Activated CD8-positive, alpha-beta T cell treated with anti-CD3 and anti-CD28 coated beads for 36 hours (primary cell): ENCODE results near the gene MPZL3. TPM values are rescaled to one million over a fixed set of nuclear protein-coding genes. Genes with fewer than 3 reads are reported as not detected.
"Not testable (repeated sequence)": the region's sequence is repeated elsewhere in the genome, so short reads cannot be mapped to it uniquely, and the experiment has no call there.

Source experiments
- ATAC-seq: fragments of 200-7000 bp; cut with Tn5 transposase; one replicate; pipeline ENCODE4 v1.10.0; 2021; ENCODE audit warnings: mild to moderate bottlenecking, moderate library complexity
- CTCF ChIA-PET: fragments of 350-600 bp; sonication (Branson Sonifier 250); formaldehyde crosslinking; loops from one replicate; lab custom pipeline; 2021; ENCODE audit warnings: antibody characterized with exemption; lab: Charles Lee
- POLR2A ChIA-PET: fragments of 350-600 bp; sonication (Branson Sonifier 250); formaldehyde crosslinking; loops from one replicate; lab custom pipeline; 2021; ENCODE audit warnings: antibody characterized with exemption; lab: Charles Lee
- DNase-seq: peaks from one replicate; pipeline ENCODE4 v3.0.0-alpha.2; 2020
- H3K27ac Mint-ChIP-seq: one replicate; pipeline ENCODE4 v1.8.0; 2021; ENCODE audit warnings: mild to moderate bottlenecking, mixed read lengths
- H3K27me3 Mint-ChIP-seq: one replicate; pipeline ENCODE4 v1.8.0; 2021; ENCODE audit warnings: mixed read lengths
- H3K36me3 Mint-ChIP-seq: one replicate; pipeline ENCODE4 v1.8.0; 2021; ENCODE audit warnings: low read depth, mixed read lengths
- H3K4me1 Mint-ChIP-seq: one replicate; pipeline ENCODE4 v1.8.0; 2021; ENCODE audit warnings: low read depth, mixed read lengths
- H3K4me3 Mint-ChIP-seq: one replicate; pipeline ENCODE4 v1.8.0; 2021; ENCODE audit warnings: mild to moderate bottlenecking, moderate library complexity, mixed read lengths
- H3K9me3 Mint-ChIP-seq: one replicate; pipeline ENCODE4 v1.8.0; 2021; ENCODE audit warnings: mixed read lengths
- CTCF ChIP-seq: fragments of 200-600 bp; IDR thresholded peaks from one replicate; pipeline ENCODE4 v1.8.0; 2022; ENCODE audit warnings: antibody characterized with exemption, mild to moderate bottlenecking
- intact Hi-C: fragments of 100-400 bp; cut with micrococcal nuclease; formaldehyde crosslinking; loops from one replicate; pipeline ENCODE4 v1.10.0; 2022
- total RNA-seq, 2 experiments: library from RNA; stranded (reverse); gene quantifications; one replicate each; pipeline ENCODE4 v1.2.3, GENCODE V29; 2021

MPZL3 gene
- total RNA-seq, 2 experiments from 2014 or later = 51.1 to 51.7 TPM

- ChIA-PET POLR2A (interaction anchor here (1.6 kb wide), 1 partner anchor 13 kb away, joined by 3 read pairs; no protein-coding TSS in a partner anchor), CTCF (interaction anchor here (1.2 to 3.5 kb wide), 8 partner anchors 9 to 109 kb away, joined by 3 to 22 read pairs (median 8); no protein-coding TSS in a partner anchor)
- no peak overlapping the region for H3K27ac Mint-ChIP-seq
- no peak overlapping the region for H3K4me3 Mint-ChIP-seq
- no peaks in the 10 kb centered on the region for H3K9me3 Mint-ChIP-seq
- peaks cover 2% of the 10 kb centered on the region for H3K4me1 Mint-ChIP-seq
- DNase-seq (no peak), ATAC-seq (no peak)
- H3K27me3 Mint-ChIP-seq = peaks cover 8% of the 10 kb centered on the region
- intact Hi-C loops = no loop called here
- TF ChIP-seq CTCF = no peak
- H3K36me3 Mint-ChIP-seq = peaks cover 8% of the 10 kb centered on the region
These were observed 65.6 kb downstream of the MPZL3 start for GRCh38 chr11:118186346-118187107.

GRCh38 chr11:118184784-118185579 lies 67.2 kb downstream of the MPZL3 start:
- POLR2A ChIA-PET = interaction anchor here (0.6 to 1.1 kb wide), 2 partner anchors 42 to 762 kb away, joined by 3 read pairs; no protein-coding TSS in a partner anchor
- H3K36me3 Mint-ChIP-seq = no peaks in the 10 kb centered on the region
- intact Hi-C loops = no loop called here
- ATAC-seq = no peak
- CTCF ChIA-PET = interaction anchor here (1.0 to 2.8 kb wide), 5 partner anchors 13 to 111 kb away, joined by 3 to 22 read pairs (median 3); partner anchors contain the start of gene MPZL2
- peaks cover 8% of the 10 kb centered on the region for H3K27me3 Mint-ChIP-seq
- TF ChIP-seq CTCF = no peak
- no peak overlapping the region for H3K27ac Mint-ChIP-seq
- DNase-seq = no peak
- peaks cover 6% of the 10 kb centered on the region for H3K4me1 Mint-ChIP-seq
- H3K9me3 Mint-ChIP-seq = no peaks in the 10 kb centered on the region
- H3K4me3 Mint-ChIP-seq = no peak overlapping the region

- ATAC-seq, H3K27me3 Mint-ChIP-seq, DNase-seq, H3K27ac Mint-ChIP-seq, H3K4me3 Mint-ChIP-seq, H3K36me3 Mint-ChIP-seq, H3K4me1 Mint-ChIP-seq, H3K9me3 Mint-ChIP-seq, intact Hi-C loops: not testable (repeated sequence)
- ChIA-PET CTCF (interaction anchor here (0.7 to 2.8 kb wide), 2 partner anchors 12 to 15 kb away, joined by 3 to 22 read pairs; no protein-coding TSS in a partner anchor), POLR2A (interaction anchor here (1.2 kb wide), 1 partner anchor 177 kb away, joined by 3 read pairs; no protein-coding TSS in a partner anchor)
These were observed 68.5 kb downstream of the MPZL3 start for GRCh38 chr11:118183691-118184090.

GRCh38 chr11:118180300-118180703 lies 71.9 kb downstream of the MPZL3 start:
- peaks cover 11% of the 10 kb centered on the region for H3K27me3 Mint-ChIP-seq
- H3K4me3 Mint-ChIP-seq = no peak overlapping the region
- DNase-seq (peak; percentile 35), ATAC-seq (peak; percentile 60)
- H3K4me1 Mint-ChIP-seq = peaks cover 5% of the 10 kb centered on the region
- ChIA-PET CTCF (interaction anchor here (0.8 to 4.0 kb wide), 6 partner anchors 9 to 373 kb away, joined by 3 to 54 read pairs (median 4); no protein-coding TSS in a partner anchor), POLR2A (interaction anchor here (1.1 to 2.4 kb wide), 3 partner anchors 9 to 22 kb away, joined by 3 to 6 read pairs (median 3); no protein-coding TSS in a partner anchor)
- no peaks in the 10 kb centered on the region for H3K36me3 Mint-ChIP-seq
- intact Hi-C loops = no loop called here
- no peaks in the 10 kb centered on the region for H3K9me3 Mint-ChIP-seq
- no peak overlapping the region for H3K27ac Mint-ChIP-seq
- TF ChIP-seq CTCF = no peak

- CTCF ChIA-PET = no interaction called here
- H3K4me3 Mint-ChIP-seq = no peak overlapping the region
These were observed 75.4 kb downstream of the MPZL3 start for GRCh38 chr11:118176778-118177134.

More at GRCh38 chr11:118176778-118177134, 75.4 kb downstream of the MPZL3 start:
- ATAC-seq (no peak), DNase-seq (no peak)
- POLR2A ChIA-PET = interaction anchor here (1.0 kb wide), 1 partner anchor 16 kb away, joined by 3 read pairs; no protein-coding TSS in a partner anchor
- Mint-ChIP-seq H3K27ac (no peak overlapping the region), H3K9me3 (no peaks in the 10 kb centered on the region), H3K27me3 (peaks cover 6% of the 10 kb centered on the region), H3K36me3 (no peaks in the 10 kb centered on the region), H3K4me1 (peaks cover 5% of the 10 kb centered on the region)
- intact Hi-C loops = no loop called here
- TF ChIP-seq CTCF = no peak
